OCI-LY1 (cell line): ENCODE data around the gene SUSD3.

ENCODE experiments used
- H2AFZ ChIP-seq: fragments of 200-600 bp; sonication (generic), shearing (Covaris generic); 2 replicates; pipeline ENCODE4 v1.6.0; 2014; ENCODE audit warnings: antibody characterized with exemption, mild to moderate bottlenecking, low read length
- H3F3A ChIP-seq: fragments of 200-600 bp; sonication (generic), shearing (Covaris generic); 2 replicates; pipeline ENCODE4 v1.6.0; 2014; ENCODE audit warnings: mild to moderate bottlenecking, antibody characterized with exemption, low read length, moderate library complexity; ENCODE audit not compliant: insufficient read depth
- H3K27ac ChIP-seq: fragments of 200-600 bp; sonication (generic); 2 replicates; pipeline ENCODE4 v1.5.1; 2014; ENCODE audit warnings: low read length, mixed run types, mild to moderate bottlenecking, low read depth; ENCODE audit not compliant: poor library complexity, severe bottlenecking
- H3K27me3 ChIP-seq: fragments of 200-600 bp; sonication (generic); 2 replicates; pipeline ENCODE4 v1.6.0; 2014; ENCODE audit warnings: antibody characterized with exemption, mild to moderate bottlenecking, low read length, moderate library complexity; ENCODE audit not compliant: insufficient read depth
- H3K36me3 ChIP-seq: fragments of 200-600 bp; sonication (generic); 2 replicates; pipeline ENCODE4 v1.6.1; 2014; ENCODE audit warnings: mild to moderate bottlenecking, antibody characterized with exemption, low read length, moderate library complexity, mixed read lengths; ENCODE audit not compliant: insufficient read depth
- H3K4me1 ChIP-seq: fragments of 200-600 bp; sonication (generic); 2 replicates; pipeline ENCODE4 v1.5.1; 2014; ENCODE audit warnings: mild to moderate bottlenecking, low read length, moderate library complexity; ENCODE audit not compliant: insufficient read depth, severe bottlenecking
- H3K4me2 ChIP-seq: fragments of 200-600 bp; sonication (generic), shearing (Covaris generic); 2 replicates; pipeline ENCODE4 v1.6.1; 2014; ENCODE audit warnings: low read length
- H3K4me3 ChIP-seq: fragments of 200-600 bp; sonication (generic); 2 replicates; pipeline ENCODE4 v1.5.1; 2014; ENCODE audit warnings: low read length, low read depth, mild to moderate bottlenecking, mixed read lengths; ENCODE audit not compliant: poor library complexity, severe bottlenecking
- H3K79me2 ChIP-seq: fragments of 200-600 bp; shearing (Covaris generic); 2 replicates; pipeline ENCODE4 v1.6.1; 2016; ENCODE audit warnings: mixed run types, low read length, mixed read lengths; ENCODE audit not compliant: insufficient read depth
- H3K9ac ChIP-seq: fragments of 200-600 bp; sonication (generic), shearing (Covaris generic); 2 replicates; pipeline ENCODE4 v1.6.1; 2014; ENCODE audit warnings: mild to moderate bottlenecking, low read length, mixed read lengths
- H3K9me2 ChIP-seq: fragments of 200-600 bp; sonication (generic), shearing (Covaris generic); 2 replicates; pipeline ENCODE4 v1.6.1; 2014; ENCODE audit warnings: low read depth, mild to moderate bottlenecking, low read length, mixed read lengths
- H3K9me3 ChIP-seq: fragments of 200-600 bp; shearing (Covaris generic); 2 replicates; pipeline ENCODE4 v1.6.1; 2014; ENCODE audit warnings: low read length, mixed read lengths
- H4K20me1 ChIP-seq: fragments of 200-600 bp; sonication (generic), shearing (Covaris generic); 2 replicates; pipeline ENCODE4 v1.6.0; 2016; ENCODE audit warnings: mild to moderate bottlenecking, low read length; ENCODE audit not compliant: insufficient read depth
- CTCF ChIP-seq: fragments of 200-600 bp; sonication (generic), shearing (Covaris generic); IDR thresholded peaks from 2 replicates; pipeline ENCODE4 v1.5.1; 2017; ENCODE audit warnings: mild to moderate bottlenecking, antibody characterized with exemption, low read length, moderate library complexity, mixed read lengths
- EZH2 ChIP-seq: fragments of 200-600 bp; sonication (generic), shearing (Covaris generic); IDR thresholded peaks from 2 replicates; pipeline ENCODE4 v1.8.0; 2017; ENCODE audit warnings: borderline replicate concordance, mixed run types, mild to moderate bottlenecking, antibody characterized with exemption, low read length, moderate library complexity, mixed read lengths

SUSD3 gene

GRCh38 chr9:93082841-93083411, 24.4 kb downstream of the SUSD3 start:
- H3K4me3 ChIP-seq = no peak overlapping the region
- no peaks in the 10 kb centered on the region for H3K9me2 ChIP-seq
- no peaks in the 10 kb centered on the region for H3K79me2 ChIP-seq
- no peaks in the 10 kb centered on the region for H3F3A ChIP-seq
- H3K27me3 ChIP-seq = no peaks in the 10 kb centered on the region
- TF ChIP-seq CTCF (no peak), EZH2 (no peak)
- H2AFZ ChIP-seq = no peak overlapping the region
- H3K4me2 ChIP-seq = no peak overlapping the region
- H3K27ac ChIP-seq = no peak overlapping the region
- peaks cover 80% of the 10 kb centered on the region for H3K36me3 ChIP-seq
- no peaks in the 10 kb centered on the region for H3K9me3 ChIP-seq
- H3K4me1 ChIP-seq = no peaks in the 10 kb centered on the region
- H4K20me1 ChIP-seq = no peaks in the 10 kb centered on the region
- no peak overlapping the region for H3K9ac ChIP-seq

- no peak overlapping the region for H2AFZ ChIP-seq
- no peaks in the 10 kb centered on the region for H3F3A ChIP-seq
- H3K9me3 ChIP-seq = no peaks in the 10 kb centered on the region
- TF ChIP-seq EZH2 = no peak
- TF ChIP-seq CTCF = no peak
- no peaks in the 10 kb centered on the region for H4K20me1 ChIP-seq
- peaks cover 82% of the 10 kb centered on the region for H3K36me3 ChIP-seq
- H3K79me2 ChIP-seq = no peaks in the 10 kb centered on the region
- no peaks in the 10 kb centered on the region for H3K27me3 ChIP-seq
- no peaks in the 10 kb centered on the region for H3K4me1 ChIP-seq
- no peaks in the 10 kb centered on the region for H3K9me2 ChIP-seq
- H3K4me3 ChIP-seq = no peak overlapping the region
- H3K4me2 ChIP-seq = no peak overlapping the region
- no peak overlapping the region for H3K27ac ChIP-seq
- H3K9ac ChIP-seq = no peak overlapping the region
Measured at GRCh38 chr9:93083592-93084470, 25.3 kb downstream of the SUSD3 start.

GRCh38 chr9:93084471-93084881, 26.0 kb downstream of the SUSD3 start:
- Histone ChIP-seq H2AFZ (no peak overlapping the region), H3K36me3 (peaks cover 75% of the 10 kb centered on the region), H3K4me3 (no peak overlapping the region), H3K4me2 (no peak overlapping the region), H3K27ac (no peak overlapping the region), H4K20me1 (no peaks in the 10 kb centered on the region), H3K9me3 (no peaks in the 10 kb centered on the region), H3F3A (no peaks in the 10 kb centered on the region), H3K79me2 (no peaks in the 10 kb centered on the region), H3K9ac (no peak overlapping the region), H3K27me3 (no peaks in the 10 kb centered on the region), H3K4me1 (no peaks in the 10 kb centered on the region), H3K9me2 (no peaks in the 10 kb centered on the region)
- TF ChIP-seq EZH2 (no peak), CTCF (no peak)
